AG04449 (cell line): ENCODE data around the gene MAP1A.

Experiments
- CTCF ChIA-PET: fragments of 350-600 bp; formaldehyde crosslinking; extraction: SDS; loops from one replicate; lab custom pipeline; 2021; ENCODE audit warnings: antibody characterized with exemption; lab: Yijun Ruan, JAX
- POLR2A ChIA-PET: fragments of 400-600, 350-600 bp; formaldehyde crosslinking; extraction: SDS; loops from one replicate; lab custom pipeline; 2020; ENCODE audit warnings: antibody characterized with exemption, inconsistent platforms; lab: Yijun Ruan, JAX
- DNase-seq: peaks from one replicate; pipeline ENCODE4 v3.0.0-alpha.2; 2010; ENCODE audit warnings: low read depth, low spot score
- H3K4me3 ChIP-seq: 2 replicates; pipeline ENCODE4 v1.5.1; 2011; ENCODE audit warnings: low read depth, mild to moderate bottlenecking, control low read depth, low read length
- TF ChIP-seq, protein P1 (sequence below): IDR thresholded peaks from one replicate; pipeline ENCODE4 v1.5.1; 2011; ENCODE audit warnings: mild to moderate bottlenecking, moderate library complexity, low read length, control low read depth, inconsistent platforms; ENCODE audit not compliant: insufficient read depth; ENCODE audit errors: missing control alignments

MAP1A gene

DNA sequence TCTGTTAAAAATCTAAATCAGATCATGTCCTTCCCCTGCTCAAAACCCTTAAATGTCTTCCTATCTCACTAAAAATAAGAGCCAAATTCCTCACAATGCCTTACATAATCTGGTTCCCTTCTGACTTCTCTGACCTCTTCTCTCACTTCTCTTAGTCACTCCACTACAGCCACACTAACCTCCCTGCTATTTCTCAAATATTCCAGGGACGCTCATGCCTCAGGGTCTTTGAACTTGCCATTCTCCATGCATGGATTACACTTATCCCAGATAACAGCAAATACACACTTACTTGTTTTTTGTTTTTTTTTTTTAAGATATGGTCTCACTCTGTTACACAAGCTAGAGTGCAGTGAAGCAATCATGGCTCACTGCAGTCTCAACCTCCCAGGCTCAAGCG lies 33.0 kb upstream of the MAP1A start:
- ChIA-PET POLR2A (no interaction called here), CTCF (interaction anchor here (2.9 kb wide), 1 partner anchor 30 kb away, joined by 16 read pairs; no protein-coding TSS in a partner anchor)
- DNase-seq = no peak
- no peak overlapping the region for H3K4me3 ChIP-seq
- TF ChIP-seq, protein P1, sequence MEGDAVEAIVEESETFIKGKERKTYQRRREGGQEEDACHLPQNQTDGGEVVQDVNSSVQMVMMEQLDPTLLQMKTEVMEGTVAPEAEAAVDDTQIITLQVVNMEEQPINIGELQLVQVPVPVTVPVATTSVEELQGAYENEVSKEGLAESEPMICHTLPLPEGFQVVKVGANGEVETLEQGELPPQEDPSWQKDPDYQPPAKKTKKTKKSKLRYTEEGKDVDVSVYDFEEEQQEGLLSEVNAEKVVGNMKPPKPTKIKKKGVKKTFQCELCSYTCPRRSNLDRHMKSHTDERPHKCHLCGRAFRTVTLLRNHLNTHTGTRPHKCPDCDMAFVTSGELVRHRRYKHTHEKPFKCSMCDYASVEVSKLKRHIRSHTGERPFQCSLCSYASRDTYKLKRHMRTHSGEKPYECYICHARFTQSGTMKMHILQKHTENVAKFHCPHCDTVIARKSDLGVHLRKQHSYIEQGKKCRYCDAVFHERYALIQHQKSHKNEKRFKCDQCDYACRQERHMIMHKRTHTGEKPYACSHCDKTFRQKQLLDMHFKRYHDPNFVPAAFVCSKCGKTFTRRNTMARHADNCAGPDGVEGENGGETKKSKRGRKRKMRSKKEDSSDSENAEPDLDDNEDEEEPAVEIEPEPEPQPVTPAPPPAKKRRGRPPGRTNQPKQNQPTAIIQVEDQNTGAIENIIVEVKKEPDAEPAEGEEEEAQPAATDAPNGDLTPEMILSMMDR = no peak

DNA sequence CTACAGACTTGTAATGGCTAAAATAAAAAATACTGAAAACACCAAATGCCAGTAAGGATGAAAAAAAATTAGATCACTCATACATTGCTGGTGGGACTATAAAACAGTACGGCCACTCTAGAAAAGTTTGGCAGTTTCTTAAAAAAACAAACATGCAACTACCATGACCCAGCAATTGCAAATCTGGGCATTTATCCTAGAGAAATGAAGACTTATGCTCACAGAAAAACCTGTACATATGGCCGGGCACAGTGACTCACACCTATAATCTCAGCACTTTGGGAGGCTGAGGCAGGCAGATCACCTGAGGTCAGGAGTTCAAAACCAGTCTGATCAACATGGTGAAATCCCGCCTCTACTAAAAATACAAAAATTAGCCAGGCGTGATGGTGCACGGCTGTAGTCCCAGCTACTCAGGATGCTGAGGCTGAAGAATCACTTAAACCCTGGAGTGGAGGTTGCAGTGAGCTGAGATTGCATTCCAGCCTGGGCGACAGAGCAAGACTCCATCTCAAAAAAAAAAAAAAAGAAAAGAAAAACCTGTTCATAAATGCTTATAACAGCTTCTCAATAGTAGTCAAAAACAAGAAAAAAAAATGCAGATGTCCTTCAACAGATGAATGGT lies 30.0 kb upstream of the MAP1A start:
- ChIA-PET CTCF (interaction anchor here (1.0 kb wide), 1 partner anchor 11 kb away, joined by 3 read pairs; no protein-coding TSS in a partner anchor), POLR2A (no interaction called here)
- DNase-seq = no peak
- no peak overlapping the region for H3K4me3 ChIP-seq
- TF ChIP-seq, protein P1 = no peak

DNA sequence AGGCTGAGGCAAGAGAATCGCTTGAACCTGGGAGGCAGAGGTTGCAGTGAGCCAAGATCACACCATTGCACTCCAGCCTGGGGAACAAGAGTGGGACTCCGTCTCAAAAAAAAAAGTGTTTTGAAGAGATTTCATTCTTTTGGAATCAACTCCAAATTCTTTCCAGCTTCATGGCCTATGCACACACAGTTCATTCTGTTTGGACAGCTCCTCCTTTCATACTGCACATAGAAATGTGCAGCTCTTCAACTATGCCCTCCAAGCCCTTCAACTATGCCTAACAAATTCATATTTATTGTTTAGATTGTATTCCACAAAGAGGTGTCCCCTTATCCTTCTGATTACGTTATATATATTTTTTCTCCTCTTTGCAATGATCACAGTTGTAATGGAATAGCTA lies 28.6 kb upstream of the MAP1A start:
- CTCF ChIA-PET = interaction anchor here (1.0 to 1.3 kb wide), 2 partner anchors 13 to 22 kb away, joined by 3 to 4 read pairs; no protein-coding TSS in a partner anchor
- TF ChIP-seq, protein P1 = no peak
- DNase-seq = no peak
- POLR2A ChIA-PET = no interaction called here
- no peak overlapping the region for H3K4me3 ChIP-seq

DNA sequence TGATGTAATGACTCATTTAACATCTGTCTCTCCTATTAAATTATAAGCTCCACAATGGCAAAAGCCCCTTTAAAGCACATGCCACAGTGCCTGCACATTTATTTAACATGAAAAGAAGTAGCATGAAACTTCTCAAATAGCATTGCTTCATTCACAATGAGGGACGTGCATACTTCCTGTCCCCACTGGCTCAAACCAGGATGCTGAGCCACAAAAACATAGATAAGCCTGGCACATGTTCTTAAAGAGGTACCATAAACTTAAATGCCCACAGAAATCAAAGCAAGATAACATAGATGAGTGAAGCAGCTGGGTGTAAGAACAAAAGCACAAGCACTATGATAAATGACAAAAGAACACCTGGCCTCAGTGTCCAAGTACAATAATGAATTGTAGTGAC lies 28.2 kb upstream of the MAP1A start:
- TF ChIP-seq, protein P1 = no peak
- no peak overlapping the region for H3K4me3 ChIP-seq
- CTCF ChIA-PET = interaction anchor here (1.0 to 1.3 kb wide), 2 partner anchors 14 to 22 kb away, joined by 3 to 4 read pairs; no protein-coding TSS in a partner anchor
- DNase-seq = no peak
- POLR2A ChIA-PET = no interaction called here

DNA sequence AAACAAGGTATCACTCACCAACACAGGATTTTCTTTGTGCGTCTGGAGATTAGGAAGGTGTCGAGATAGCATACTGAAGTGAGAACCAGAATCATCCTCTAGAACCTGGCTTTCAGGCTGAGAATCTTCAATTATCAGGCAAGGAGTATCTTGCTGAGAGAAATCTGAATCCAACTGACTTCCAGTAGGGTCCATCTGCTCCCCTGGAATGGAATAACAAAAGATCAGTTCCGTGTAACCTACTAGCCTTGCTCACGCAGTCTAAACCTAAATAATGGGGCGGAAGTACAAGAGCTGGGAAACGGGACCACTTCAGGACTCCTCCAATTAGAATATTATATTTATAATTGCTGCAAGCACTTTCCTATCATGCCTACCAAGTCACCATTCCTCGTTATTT lies 25.1 kb upstream of the MAP1A start:
- CTCF ChIA-PET = interaction anchor here (1.2 to 1.6 kb wide), 2 partner anchors 14 to 18 kb away, joined by 3 to 6 read pairs; no protein-coding TSS in a partner anchor
- TF ChIP-seq, protein P1 = no peak
- POLR2A ChIA-PET = no interaction called here
- no peak for DNase-seq
- peak overlapping the region; percentile 94 for H3K4me3 ChIP-seq

DNA sequence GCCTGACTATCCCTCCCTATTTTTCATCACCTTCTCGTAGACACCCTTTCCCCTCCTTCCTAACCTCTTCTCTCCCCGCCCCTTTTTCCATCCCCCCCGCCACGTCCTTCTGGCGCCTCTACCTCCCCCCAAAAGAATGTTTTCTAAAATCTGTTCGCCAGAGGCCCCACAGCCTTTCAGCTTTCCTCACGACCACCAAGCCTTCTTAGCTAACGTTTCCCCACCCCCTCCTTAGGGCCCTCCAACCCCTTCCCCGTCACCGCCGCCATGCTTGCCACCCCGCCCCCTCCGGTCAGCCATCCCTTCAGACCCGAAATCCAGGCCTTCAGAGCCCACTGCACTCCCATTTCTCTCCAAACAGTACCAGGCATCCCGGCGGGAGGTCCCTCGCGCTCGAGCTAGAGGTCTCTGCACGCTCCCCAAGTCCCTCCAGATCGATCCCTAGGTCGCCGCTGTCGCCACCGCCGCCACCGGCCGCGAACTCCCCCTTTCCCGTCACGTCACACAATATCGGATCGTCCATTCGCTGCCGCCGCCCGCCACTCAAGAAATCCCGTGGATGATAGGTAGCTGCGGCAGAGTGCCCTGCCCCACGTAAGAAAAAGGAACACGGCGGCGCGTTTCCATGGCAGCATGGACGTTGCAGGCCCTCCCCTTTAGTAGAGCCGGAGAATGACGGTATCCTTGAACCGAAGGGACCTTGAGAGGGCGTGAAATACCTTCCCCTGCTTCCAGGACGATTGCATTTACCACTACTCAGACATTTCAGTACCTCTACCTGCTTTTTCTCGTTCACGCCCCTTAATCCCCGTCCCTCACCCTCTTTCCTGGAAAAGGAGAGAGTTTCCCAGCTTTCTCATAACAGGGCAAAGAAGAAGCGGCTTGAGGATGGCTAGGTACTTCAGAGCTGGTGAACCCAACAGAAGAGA lies 24.5 kb upstream of the MAP1A start, which contains the start of gene TP53BP1:
Gene TP53BP1, minus strand, starts transcription at position 484 of the 929 bp plus-strand sequence. Its CDS starts 113 bp downstream, at position 371.
- ChIA-PET CTCF (interaction anchor here (1.2 to 2.0 kb wide), 3 partner anchors 13 to 22 kb away, joined by 3 to 14 read pairs (median 6); no protein-coding TSS in a partner anchor), POLR2A (interaction anchor here (2.3 kb wide), 1 partner anchor 18 kb away, joined by 16 read pairs; no protein-coding TSS in a partner anchor)
- peak within 1 kb of the TSS; percentile 94 for H3K4me3 ChIP-seq
- TF ChIP-seq, protein P1 = no peak
- DNase-seq = peak; percentile 64
